Stomach (tissue), 9 donors: ENCODE data around the gene EVL. TPM values are rescaled to one million over a fixed set of nuclear protein-coding genes. Genes with fewer than 3 reads are reported as not detected.

Experiments used
- DNase-seq, 2 donors: peaks; one replicate each; pipeline versions ENCODE4 v3.0.0 to v3.0.0-alpha.2; 2013 to 2019
- H3K27ac ChIP-seq, 5 donors: fragments of 200-600 bp in 4 of 5; sonication (generic) in 4 of 5; one replicate each; pipeline ENCODE4 v1.5.1; 2013 to 2019; ENCODE audit warnings: mild to moderate bottlenecking in 1 of 5, moderate library complexity in 1 of 5
- H3K27me3 ChIP-seq, 3 donors: fragments of 200-600 bp; sonication (generic); one replicate each; pipeline ENCODE4 v1.5.1; 2017 to 2019; ENCODE audit warnings: mixed run types in 1 of 3
- H3K36me3 ChIP-seq, 4 donors: fragments of 200-600 bp; sonication (generic); 1 replicate in 3 of 4; 2 replicates in 1 of 4; pipeline ENCODE4 v1.5.1; 2016 to 2019
- H3K4me1 ChIP-seq, 4 donors: fragments of 200-600 bp; sonication (generic); one replicate each; pipeline ENCODE4 v1.5.1; 2016 to 2019
- H3K4me3 ChIP-seq, 4 donors: fragments of 200-600 bp; sonication (generic) in 3 of 4; one replicate each; pipeline ENCODE4 v1.5.1; 2016 to 2019; ENCODE audit warnings: mild to moderate bottlenecking in 1 of 4
- H3K9me3 ChIP-seq, 4 donors: fragments of 200-600 bp; sonication (generic); one replicate each; pipeline ENCODE4 v1.5.1; 2016 to 2019
- EP300 ChIP-seq: sonication (generic); formaldehyde crosslinking; IDR thresholded peaks from one replicate; pipeline ENCODE4 v1.6.1; 2017; ENCODE audit warnings: antibody characterized with exemption
- POLR2A ChIP-seq, 4 donors: fragments of 450-650 bp; IDR thresholded peaks; one replicate each; pipeline ENCODE4 v1.6.1; 2016; ENCODE audit warnings: antibody characterized with exemption in 4 of 4, control low read depth in 2 of 4, mild to moderate bottlenecking in 1 of 4, moderate library complexity in 1 of 4
- POLR2AphosphoS5 ChIP-seq, 3 donors: sonication (generic); formaldehyde crosslinking; IDR thresholded peaks; one replicate each; pipeline ENCODE4 v1.6.1; 2016; ENCODE audit warnings: antibody characterized with exemption in 3 of 3
- WGBS, 5 donors: extraction: QIAGEN DNeasy Blood & Tissue Kit in 3 of 5; methylation state at CpG; one replicate each; pipeline versions ENCODE4 v1.1.5 to v1.1.7; 2013 to 2018; 5-methylcytosine and 5-hydroxymethylcytosine counted together
- intact Hi-C: fragments of 100-400 bp; cut with DNase I; formaldehyde crosslinking; loops from one replicate; pipeline ENCODE4 v1.15.1; 2023; ENCODE audit warnings: low total_unique reads
- polyA plus RNA-seq, 3 donors: library from polyadenylated mRNA; stranded (reverse); fragments of 200-250 nt; gene quantifications; one replicate each; pipeline ENCODE4 v1.2.3, GENCODE V29; 2013
- total RNA-seq, 5 donors: library from RNA; depleted of rRNA; stranded (reverse); fragments of >200 nt; gene quantifications; one replicate each; pipeline versions ENCODE4 v1.1.0 to v1.2.3, GENCODE V29; 2014 to 2016
- TF ChIP-seq, protein P1 (sequence below), 7 experiments: fragments of 450-650 bp in 4 of 7; fragments of 200-600 bp in 3 of 7; sonication (generic) in 3 of 7; IDR thresholded peaks; one replicate each; pipeline ENCODE4 v1.5.1; 2016 to 2019; ENCODE audit warnings: antibody characterized with exemption in 7 of 7, control low read depth in 2 of 7, mild to moderate bottlenecking in 1 of 7
- donor health status: healthy with polysubstance abuse.
- donor health status: Bipolar disorder and iron deficiency.
- donor health status: healthy.

EVL gene
- total and polyA plus RNA-seq, 8 donors = 23.3 to 111 (median 39.7) TPM

DNA sequence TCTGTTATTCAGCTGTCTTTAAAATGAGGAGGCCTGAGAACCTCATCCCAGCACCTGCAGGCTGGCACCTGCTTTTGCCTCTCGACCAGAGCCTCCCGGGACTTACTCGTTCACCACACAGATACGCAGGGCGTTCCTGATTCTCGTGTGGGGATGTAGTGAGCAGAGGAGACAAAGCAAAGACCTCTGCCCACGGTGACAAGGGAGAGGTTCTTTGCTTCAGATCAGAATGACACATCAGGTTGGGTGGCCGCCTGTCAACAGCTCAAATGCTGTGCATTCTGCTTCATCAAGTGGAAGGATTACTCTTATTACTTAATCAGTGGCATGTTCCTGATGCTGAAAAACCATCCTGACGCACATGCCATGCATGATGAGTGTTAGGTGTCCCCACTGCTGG, 69.9 kb downstream of the EVL start:
- TF ChIP-seq, protein P1, sequence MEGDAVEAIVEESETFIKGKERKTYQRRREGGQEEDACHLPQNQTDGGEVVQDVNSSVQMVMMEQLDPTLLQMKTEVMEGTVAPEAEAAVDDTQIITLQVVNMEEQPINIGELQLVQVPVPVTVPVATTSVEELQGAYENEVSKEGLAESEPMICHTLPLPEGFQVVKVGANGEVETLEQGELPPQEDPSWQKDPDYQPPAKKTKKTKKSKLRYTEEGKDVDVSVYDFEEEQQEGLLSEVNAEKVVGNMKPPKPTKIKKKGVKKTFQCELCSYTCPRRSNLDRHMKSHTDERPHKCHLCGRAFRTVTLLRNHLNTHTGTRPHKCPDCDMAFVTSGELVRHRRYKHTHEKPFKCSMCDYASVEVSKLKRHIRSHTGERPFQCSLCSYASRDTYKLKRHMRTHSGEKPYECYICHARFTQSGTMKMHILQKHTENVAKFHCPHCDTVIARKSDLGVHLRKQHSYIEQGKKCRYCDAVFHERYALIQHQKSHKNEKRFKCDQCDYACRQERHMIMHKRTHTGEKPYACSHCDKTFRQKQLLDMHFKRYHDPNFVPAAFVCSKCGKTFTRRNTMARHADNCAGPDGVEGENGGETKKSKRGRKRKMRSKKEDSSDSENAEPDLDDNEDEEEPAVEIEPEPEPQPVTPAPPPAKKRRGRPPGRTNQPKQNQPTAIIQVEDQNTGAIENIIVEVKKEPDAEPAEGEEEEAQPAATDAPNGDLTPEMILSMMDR (IDR thresholded peaks at IDR 0.05) = no peak
- no peak for TF ChIP-seq EP300
- TF ChIP-seq POLR2A (IDR thresholded peaks at IDR 0.05) = no peak
- TF ChIP-seq POLR2AphosphoS5 (IDR thresholded peaks at IDR 0.05) = no peak
- peak overlapping the region in 1 of 5 donors; percentile 66 for H3K27ac ChIP-seq
- no peak for DNase-seq
- H3K9me3 ChIP-seq = no peaks in the 10 kb centered on the region
- intact Hi-C loops = no loop called here
- peaks cover 8 to 66% (median 39%) of the 10 kb centered on the region in 4 donors for H3K4me1 ChIP-seq
- H3K27me3 ChIP-seq = no peaks in the 10 kb centered on the region
- H3K36me3 ChIP-seq = peaks cover 24 to 92% (median 76%) of the 10 kb centered on the region in 4 donors
- 83 to 89% (median 85%) methylated on average over 8 to 9 of the region's 9 CpGs for WGBS, 5 donors
- H3K4me3 ChIP-seq = no peak overlapping the region

DNA sequence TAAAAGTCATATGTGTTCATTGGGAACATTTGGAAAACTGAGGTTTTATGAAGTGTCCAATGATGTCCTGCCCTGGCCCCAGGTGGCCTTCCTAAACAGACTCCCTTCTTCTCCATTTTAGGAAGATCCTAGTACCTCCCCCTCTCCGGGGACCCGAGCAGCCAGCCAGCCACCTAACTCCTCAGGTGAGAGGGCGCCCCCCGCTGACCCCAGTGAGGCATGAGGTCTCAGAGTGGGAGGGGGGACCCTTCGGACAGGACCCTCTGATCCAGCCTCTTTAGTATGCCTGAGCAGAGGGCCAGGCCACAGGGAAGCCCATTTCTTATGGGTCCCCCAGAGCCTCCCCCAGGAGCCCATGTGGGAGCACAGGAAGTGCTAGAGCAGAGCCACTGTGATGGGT, 70.6 kb downstream of the EVL start:
- DNase-seq = no peak
- WGBS, 5 donors = 87 to 97% (median 93%) methylated on average over 3 to 5 of the region's 5 CpGs

DNA sequence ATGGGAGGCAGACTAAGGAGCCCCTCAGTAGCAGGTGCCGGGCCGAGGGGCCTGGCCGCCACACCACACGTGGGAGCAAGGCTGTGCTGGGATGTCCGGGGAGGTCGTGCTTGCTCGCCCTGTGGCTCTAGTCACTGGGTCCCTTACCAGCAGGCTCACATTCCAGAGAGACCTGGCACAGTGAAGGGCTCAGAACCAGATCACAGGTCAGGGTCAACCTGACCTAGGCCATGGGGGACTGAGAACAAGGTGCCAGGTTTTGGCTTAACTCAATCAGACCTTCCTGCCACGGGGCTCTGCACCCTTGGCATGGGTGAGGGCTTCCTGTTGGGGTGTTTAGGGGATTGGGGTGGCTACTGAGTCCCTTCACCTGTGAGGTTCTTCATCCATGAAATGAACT, 72.0 kb downstream of the EVL start:
- 80 to 90% (median 86%) methylated on average over 8 of the region's 8 CpGs for WGBS, 5 donors
- Histone ChIP-seq H3K4me3 (no peak overlapping the region), H3K27me3 (no peaks in the 10 kb centered on the region), H3K36me3 (peaks cover 16 to 81% (median 60%) of the 10 kb centered on the region in 4 donors), H3K9me3 (no peaks in the 10 kb centered on the region), H3K27ac (peak overlapping the region in 2 of 5 donors; percentile 70 to 88), H3K4me1 (peaks cover 23 to 67% (median 48%) of the 10 kb centered on the region in 4 donors)
- intact Hi-C loops = no loop called here
- no peak for DNase-seq
- TF ChIP-seq, protein P1 (IDR thresholded peaks at IDR 0.05) = no peak
- TF ChIP-seq POLR2AphosphoS5 (IDR thresholded peaks at IDR 0.05) = no peak
- no peak for TF ChIP-seq POLR2A (IDR thresholded peaks at IDR 0.05)
- no peak for TF ChIP-seq EP300

More for the DNA sequence above, 70.6 kb downstream of the EVL start:
- Histone ChIP-seq H3K27ac (no peak overlapping the region), H3K4me3 (no peak overlapping the region), H3K4me1 (peaks cover 12 to 66% (median 39%) of the 10 kb centered on the region in 4 donors), H3K9me3 (no peaks in the 10 kb centered on the region), H3K27me3 (no peaks in the 10 kb centered on the region), H3K36me3 (peaks cover 17 to 85% (median 69%) of the 10 kb centered on the region in 4 donors)
- intact Hi-C loops = no loop called here
- TF ChIP-seq POLR2A (IDR thresholded peaks at IDR 0.05) (no peak), POLR2AphosphoS5 (IDR thresholded peaks at IDR 0.05) (no peak), EP300 (no peak)
- TF ChIP-seq, protein P1 (IDR thresholded peaks at IDR 0.05) = no peak

DNA sequence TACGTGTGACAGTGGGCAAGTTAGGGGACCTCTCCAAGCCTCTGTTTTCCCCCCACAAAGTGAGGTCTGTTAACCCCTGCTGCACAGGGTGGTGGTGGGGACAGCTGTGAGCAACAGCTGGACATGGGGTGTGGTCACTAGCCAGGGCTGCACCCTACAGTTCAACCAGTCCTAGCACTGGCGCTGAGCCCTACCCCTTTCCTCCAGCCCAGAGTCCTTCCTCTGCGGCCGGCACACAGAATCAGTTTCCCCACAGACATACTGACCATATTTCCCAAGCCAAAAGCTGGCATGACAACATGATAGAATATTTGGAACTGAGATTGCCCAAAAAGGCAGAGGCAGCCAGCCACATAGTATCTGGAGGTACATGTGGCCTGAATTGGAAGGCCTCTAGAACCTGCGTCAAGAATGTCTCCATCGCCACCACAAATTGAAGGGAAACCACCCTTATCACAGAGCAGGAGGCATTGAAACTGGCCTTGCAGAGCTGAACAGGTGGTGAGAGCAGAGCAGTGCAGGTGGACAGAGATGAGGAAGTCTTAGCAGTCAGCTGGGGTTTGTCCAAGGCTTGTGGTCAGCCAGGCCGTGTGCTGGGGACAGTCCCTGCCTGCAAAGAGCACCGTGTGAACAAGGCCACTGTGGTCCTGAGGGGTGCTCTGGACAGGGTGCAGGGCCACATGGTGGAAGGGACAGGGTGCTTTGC, 73.0 kb downstream of the EVL start:
- H3K27ac ChIP-seq = peak overlapping the region in 4 of 5 donors; percentile 36 to 88 (median 53)
- H3K4me1 ChIP-seq = peaks cover 33 to 67% (median 57%) of the 10 kb centered on the region in 4 donors

More for the DNA sequence above, 73.0 kb downstream of the EVL start:
- Histone ChIP-seq H3K9me3 (no peaks in the 10 kb centered on the region), H3K27me3 (no peaks in the 10 kb centered on the region), H3K4me3 (no peak overlapping the region), H3K36me3 (peaks cover 7 to 71% (median 50%) of the 10 kb centered on the region in 4 donors)
- intact Hi-C loops = no loop called here
- peak in 2 of 3 donors; percentile 10 to 60 for TF ChIP-seq POLR2AphosphoS5 (IDR thresholded peaks at IDR 0.05)
- TF ChIP-seq, protein P1 (IDR thresholded peaks at IDR 0.05) = no peak
- WGBS, 5 donors = 35 to 66% (median 52%) methylated on average over 7 to 8 of the region's 8 CpGs
- DNase-seq = peak; percentile 36 to 81
